OCI-LY1 (cell line): ENCODE measurements around the gene IL6R.

Experiments
- CTCF ChIP-seq: fragments of 200-600 bp; sonication (generic), shearing (Covaris generic); IDR thresholded peaks from 2 replicates; pipeline ENCODE4 v1.5.1; 2017; ENCODE audit warnings: mild to moderate bottlenecking, antibody characterized with exemption, low read length, moderate library complexity, mixed read lengths
- EZH2 ChIP-seq: fragments of 200-600 bp; sonication (generic), shearing (Covaris generic); IDR thresholded peaks from 2 replicates; pipeline ENCODE4 v1.8.0; 2017; ENCODE audit warnings: borderline replicate concordance, mixed run types, mild to moderate bottlenecking, antibody characterized with exemption, low read length, moderate library complexity, mixed read lengths

- TF ChIP-seq CTCF (no peak), EZH2 (no peak)
Observed at GRCh38 chr1:154456631-154457030, 51.5 kb downstream of the IL6R start.
